Body of pancreas (tissue), 4 donors: ENCODE measurements around the gene NQO2.

Experiments used
- POLR2A ChIP-seq, 3 donors: fragments of 450-650 bp; IDR thresholded peaks; one replicate each; pipeline ENCODE4 v1.6.1; 2016; ENCODE audit warnings: antibody characterized with exemption in 3 of 3, mild to moderate bottlenecking in 2 of 3
- TF ChIP-seq, protein P1 (sequence below), 7 experiments: fragments of 450-650 bp in 4 of 7; fragments of 200-600 bp in 3 of 7; sonication (generic) in 3 of 7; IDR thresholded peaks; one replicate each; pipeline ENCODE4 v1.5.1; 2016 to 2019; ENCODE audit warnings: antibody characterized with exemption in 7 of 7

DNA sequence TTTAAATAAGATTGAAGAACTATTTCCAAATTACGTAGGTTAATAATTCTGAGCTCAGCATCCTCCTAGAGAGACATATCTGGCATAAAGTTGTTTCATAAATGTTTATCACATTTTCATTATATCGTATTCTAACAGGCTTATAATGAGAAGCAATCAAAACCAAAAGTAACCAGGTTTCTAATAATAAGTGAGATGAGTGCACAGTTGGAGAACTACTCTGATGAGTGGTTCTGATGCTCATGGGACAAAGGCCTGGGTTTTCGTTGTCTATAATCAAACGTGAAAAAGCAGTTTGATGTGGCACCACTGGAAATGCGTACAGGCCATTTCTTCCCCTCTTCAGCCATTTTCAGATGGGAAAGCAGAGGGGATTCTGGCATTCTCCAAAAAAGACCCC, 23.6 kb upstream of the NQO2 start:
- TF ChIP-seq POLR2A (IDR thresholded peaks at IDR 0.05) = no peak
- TF ChIP-seq, protein P1, sequence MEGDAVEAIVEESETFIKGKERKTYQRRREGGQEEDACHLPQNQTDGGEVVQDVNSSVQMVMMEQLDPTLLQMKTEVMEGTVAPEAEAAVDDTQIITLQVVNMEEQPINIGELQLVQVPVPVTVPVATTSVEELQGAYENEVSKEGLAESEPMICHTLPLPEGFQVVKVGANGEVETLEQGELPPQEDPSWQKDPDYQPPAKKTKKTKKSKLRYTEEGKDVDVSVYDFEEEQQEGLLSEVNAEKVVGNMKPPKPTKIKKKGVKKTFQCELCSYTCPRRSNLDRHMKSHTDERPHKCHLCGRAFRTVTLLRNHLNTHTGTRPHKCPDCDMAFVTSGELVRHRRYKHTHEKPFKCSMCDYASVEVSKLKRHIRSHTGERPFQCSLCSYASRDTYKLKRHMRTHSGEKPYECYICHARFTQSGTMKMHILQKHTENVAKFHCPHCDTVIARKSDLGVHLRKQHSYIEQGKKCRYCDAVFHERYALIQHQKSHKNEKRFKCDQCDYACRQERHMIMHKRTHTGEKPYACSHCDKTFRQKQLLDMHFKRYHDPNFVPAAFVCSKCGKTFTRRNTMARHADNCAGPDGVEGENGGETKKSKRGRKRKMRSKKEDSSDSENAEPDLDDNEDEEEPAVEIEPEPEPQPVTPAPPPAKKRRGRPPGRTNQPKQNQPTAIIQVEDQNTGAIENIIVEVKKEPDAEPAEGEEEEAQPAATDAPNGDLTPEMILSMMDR (IDR thresholded peaks at IDR 0.05) = no peak
